Mammary epithelial cell (primary cell): Measurements from ENCODE around the gene EGFL8.

Experiments
- EZH2 ChIP-seq: IDR thresholded peaks from 2 replicates; pipeline ENCODE4 v1.6.1; 2012; ENCODE audit warnings: low read length, inconsistent platforms, borderline replicate concordance
- TF ChIP-seq, protein P1 (sequence below), 2 donors: IDR thresholded peaks in 1 of 2; conservative IDR thresholded peaks in 1 of 2; 2 replicates each; pipeline ENCODE4 v1.5.1; 2011 to 2012; ENCODE audit warnings: inconsistent platforms in 2 of 2, low read length in 2 of 2, mild to moderate bottlenecking in 2 of 2, control low read depth in 1 of 2, low read depth in 1 of 2; ENCODE audit not compliant: insufficient read depth in 1 of 2; ENCODE audit errors: extremely low read depth in 1 of 2

DNA sequence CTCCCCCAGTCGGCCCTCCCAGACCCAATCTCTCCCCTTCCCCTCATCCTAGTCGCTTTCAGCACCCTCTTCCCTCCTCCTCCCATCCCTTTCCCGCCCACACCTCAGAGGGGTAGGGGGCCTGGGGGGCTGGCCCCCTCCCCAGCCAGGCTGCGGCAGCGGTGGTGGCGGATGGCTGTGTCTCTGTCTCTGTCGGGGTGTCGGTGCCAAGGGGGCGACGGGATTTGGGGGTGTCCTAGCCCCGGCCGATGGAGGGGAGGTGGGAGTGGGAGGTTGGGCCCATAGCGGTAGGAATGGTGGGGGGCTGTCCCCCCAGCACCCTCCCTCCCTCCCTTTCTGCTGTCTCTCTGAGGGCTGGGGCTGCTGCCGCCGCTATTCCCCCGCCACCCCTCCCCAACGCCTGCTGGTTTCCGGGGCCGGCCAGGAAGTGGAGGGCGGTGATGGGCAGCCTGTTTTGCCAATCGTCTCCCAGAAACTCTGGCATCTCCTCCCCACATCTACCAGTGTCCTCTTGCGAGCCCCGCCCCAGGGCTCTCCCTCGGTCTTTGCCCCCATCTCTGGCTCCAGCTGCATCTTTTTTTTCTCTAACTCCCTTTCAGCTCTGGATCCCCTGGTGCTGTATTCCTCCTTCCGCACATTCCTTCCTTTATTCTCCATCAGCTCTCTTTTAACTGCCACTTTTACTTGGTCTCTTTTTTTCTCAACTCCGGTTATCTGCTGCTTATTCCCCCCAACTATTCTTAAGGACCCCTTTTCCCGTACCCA is 11.5 kb downstream of the EGFL8 start, which contains the start of gene AGPAT1:
- TF ChIP-seq, protein P1, sequence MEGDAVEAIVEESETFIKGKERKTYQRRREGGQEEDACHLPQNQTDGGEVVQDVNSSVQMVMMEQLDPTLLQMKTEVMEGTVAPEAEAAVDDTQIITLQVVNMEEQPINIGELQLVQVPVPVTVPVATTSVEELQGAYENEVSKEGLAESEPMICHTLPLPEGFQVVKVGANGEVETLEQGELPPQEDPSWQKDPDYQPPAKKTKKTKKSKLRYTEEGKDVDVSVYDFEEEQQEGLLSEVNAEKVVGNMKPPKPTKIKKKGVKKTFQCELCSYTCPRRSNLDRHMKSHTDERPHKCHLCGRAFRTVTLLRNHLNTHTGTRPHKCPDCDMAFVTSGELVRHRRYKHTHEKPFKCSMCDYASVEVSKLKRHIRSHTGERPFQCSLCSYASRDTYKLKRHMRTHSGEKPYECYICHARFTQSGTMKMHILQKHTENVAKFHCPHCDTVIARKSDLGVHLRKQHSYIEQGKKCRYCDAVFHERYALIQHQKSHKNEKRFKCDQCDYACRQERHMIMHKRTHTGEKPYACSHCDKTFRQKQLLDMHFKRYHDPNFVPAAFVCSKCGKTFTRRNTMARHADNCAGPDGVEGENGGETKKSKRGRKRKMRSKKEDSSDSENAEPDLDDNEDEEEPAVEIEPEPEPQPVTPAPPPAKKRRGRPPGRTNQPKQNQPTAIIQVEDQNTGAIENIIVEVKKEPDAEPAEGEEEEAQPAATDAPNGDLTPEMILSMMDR (conservative IDR thresholded peaks at IDR 0.05 in 1 of 2, IDR thresholded peaks at IDR 0.05 in 1 of 2; ENCODE audit: extremely low read depth in 1 of 2, insufficient read depth in 1 of 2, low read depth in 1 of 2, low read length in 2 of 2): no peak
- no peak for TF ChIP-seq EZH2
